Neuronal stem cell (in vitro differentiated cells): ENCODE results near the gene CACTIN.

Experiments
- DNase-seq: peaks from one replicate; pipeline ENCODE4 v3.0.0-alpha.2; 2013; ENCODE audit warnings: low spot score
- H2AFZ ChIP-seq: one replicate; pipeline ENCODE4 v1.6.1; 2013; ENCODE audit warnings: mild to moderate bottlenecking, low read length, inconsistent platforms
- H2AK5ac ChIP-seq: 2 replicates; pipeline ENCODE4 v1.6.1; 2013; ENCODE audit warnings: low read depth, mild to moderate bottlenecking, inconsistent platforms, low read length, moderate library complexity, mixed read lengths
- H2BK120ac ChIP-seq: 2 replicates; pipeline ENCODE4 v1.6.1; 2013; ENCODE audit warnings: low read depth, mild to moderate bottlenecking, inconsistent platforms, low read length, moderate library complexity, mixed read lengths
- H2BK12ac ChIP-seq: one replicate; pipeline ENCODE4 v1.6.1; 2013; ENCODE audit warnings: low read length, inconsistent platforms
- H2BK15ac ChIP-seq: 2 replicates; pipeline ENCODE4 v1.6.1; 2013; ENCODE audit warnings: mild to moderate bottlenecking, low read length, inconsistent platforms, mixed read lengths
- H2BK5ac ChIP-seq: one replicate; pipeline ENCODE4 v1.6.1; 2013; ENCODE audit warnings: inconsistent platforms, mild to moderate bottlenecking, low read length, moderate library complexity
- H3K14ac ChIP-seq: one replicate; pipeline ENCODE4 v1.6.1; 2013; ENCODE audit warnings: low read length, inconsistent platforms
- H3K18ac ChIP-seq: 2 replicates; pipeline ENCODE4 v1.6.1; 2013; ENCODE audit warnings: low read length, inconsistent platforms
- H3K23ac ChIP-seq: 2 replicates; pipeline ENCODE4 v1.6.1; 2013; ENCODE audit warnings: low read depth, mild to moderate bottlenecking, mixed read lengths, low read length, inconsistent platforms; ENCODE audit not compliant: poor library complexity
- H3K27ac ChIP-seq: replicated peaks from 3 replicates; pipeline ENCODE4 v1.5.1; 2013; ENCODE audit warnings: low read length, inconsistent platforms
- H3K27me3 ChIP-seq, 3 experiments: 2 replicates each; pipeline ENCODE4 v1.6.1; 2013; ENCODE audit warnings: low read length in 3 of 3, mild to moderate bottlenecking in 2 of 3, inconsistent platforms in 1 of 3, low read depth in 1 of 3, mixed read lengths in 1 of 3, moderate library complexity in 1 of 3; ENCODE audit not compliant: control insufficient read depth in 3 of 3, insufficient read depth in 3 of 3
- H3K36me3 ChIP-seq, 2 donors: replicated peaks in 1 of 2; 2 replicates each; pipeline ENCODE4 v1.6.1; 2013; ENCODE audit warnings: low read length in 2 of 2; ENCODE audit not compliant: control insufficient read depth in 2 of 2, insufficient read depth in 2 of 2
- H3K4ac ChIP-seq: 2 replicates; pipeline ENCODE4 v1.6.1; 2013; ENCODE audit warnings: inconsistent platforms, mild to moderate bottlenecking, low read length, moderate library complexity
- H3K4me1 ChIP-seq, 2 donors: 1 replicate in 1 of 2; 2 replicates in 1 of 2; pipeline ENCODE4 v1.6.1; 2013; ENCODE audit warnings: low read length in 2 of 2, low read depth in 1 of 2; ENCODE audit not compliant: control insufficient read depth in 2 of 2, insufficient read depth in 1 of 2
- H3K4me2 ChIP-seq: one replicate; pipeline ENCODE4 v1.6.1; 2013; ENCODE audit warnings: mild to moderate bottlenecking, low read length, inconsistent platforms; ENCODE audit not compliant: insufficient read depth, poor library complexity, severe bottlenecking
- H3K4me3 ChIP-seq, 2 donors: 2 replicates each; pipeline ENCODE4 v1.5.1; 2013; ENCODE audit warnings: low read length in 2 of 2, mild to moderate bottlenecking in 2 of 2, inconsistent platforms in 1 of 2, moderate library complexity in 1 of 2
- H3K79me1 ChIP-seq: one replicate; pipeline ENCODE4 v1.6.1; 2013; ENCODE audit warnings: low read depth, mild to moderate bottlenecking, inconsistent platforms, low read length, moderate library complexity
- H3K9ac ChIP-seq: one replicate; pipeline ENCODE4 v1.6.1; 2013; ENCODE audit warnings: mild to moderate bottlenecking, low read depth, low read length, inconsistent platforms; ENCODE audit not compliant: poor library complexity
- H3K9me3 ChIP-seq, 2 donors: replicated peaks in 1 of 2; 2 replicates each; pipeline versions ENCODE3 to v1.6.1; 2013; ENCODE audit warnings: low read length in 2 of 2, mild to moderate bottlenecking in 2 of 2, inconsistent platforms in 1 of 2, low read depth in 1 of 2, mixed read lengths in 1 of 2, moderate library complexity in 1 of 2; ENCODE audit not compliant: control insufficient read depth in 2 of 2, insufficient read depth in 1 of 2
- H4K8ac ChIP-seq: one replicate; pipeline ENCODE4 v1.6.1; 2013; ENCODE audit warnings: low read depth, mild to moderate bottlenecking, inconsistent platforms, low read length, moderate library complexity
- H4K91ac ChIP-seq: one replicate; pipeline ENCODE4 v1.6.1; 2013; ENCODE audit warnings: low read length, low read depth, mild to moderate bottlenecking, inconsistent platforms; ENCODE audit not compliant: poor library complexity
- WGBS, 2 donors: extraction: QIAGEN DNeasy Blood & Tissue Kit; methylation state at CpG; one replicate each; pipeline ENCODE4 v1.1.7; 2013; ENCODE audit warnings: missing lambda C conversion rate in 2 of 2, mixed read lengths in 1 of 2; ENCODE audit not compliant: insufficient read length in 2 of 2, insufficient replicate concordance in 1 of 2; ENCODE audit errors: extremely low coverage in 2 of 2; 5-methylcytosine and 5-hydroxymethylcytosine counted together

The CACTIN gene

DNA sequence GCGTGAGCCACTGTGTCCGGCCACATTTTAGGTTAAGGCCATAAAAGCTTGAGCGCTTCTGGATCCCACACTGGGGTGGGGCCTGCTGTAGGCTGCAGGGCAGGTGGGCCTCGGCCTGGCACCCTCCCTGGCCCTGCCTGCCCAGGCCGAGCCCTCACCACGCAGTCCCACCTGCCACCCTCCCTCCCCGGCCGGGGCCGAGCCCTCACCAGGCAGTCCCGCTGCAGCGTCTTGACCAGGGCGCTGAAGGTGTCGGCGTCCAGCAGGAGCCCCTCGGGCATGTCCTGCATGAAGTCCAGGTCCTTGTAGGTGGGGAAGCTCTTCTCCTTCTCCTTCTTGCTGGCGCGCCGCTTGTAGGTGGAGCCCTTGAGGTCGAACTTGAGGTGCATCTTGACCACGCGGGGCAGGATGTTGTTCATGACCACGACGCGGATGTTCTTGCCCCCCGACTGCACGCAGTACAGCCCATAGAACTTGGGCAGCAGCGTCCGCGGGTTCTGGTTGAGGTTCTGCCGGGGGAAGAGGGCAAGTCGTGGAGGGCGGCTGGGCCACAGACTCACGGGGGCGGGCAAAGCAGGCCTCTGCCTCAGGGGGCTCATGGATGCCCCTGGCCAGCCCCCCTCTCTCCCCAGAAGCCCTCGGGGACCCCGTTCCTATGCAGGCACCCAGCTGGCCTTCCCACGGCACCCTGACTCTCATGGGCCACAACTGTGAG is 26.6 kb upstream of the CACTIN start:
- no peaks in the 10 kb centered on the region for H3K4me1 ChIP-seq
- H2AK5ac ChIP-seq = no peak overlapping the region
- H2BK12ac ChIP-seq = no peak overlapping the region
- H3K27ac ChIP-seq = no peak overlapping the region
- peaks cover 0 to 4% of the 10 kb centered on the region in 2 donors for H3K9me3 ChIP-seq
- no peak overlapping the region for H3K4me2 ChIP-seq
- H2BK120ac ChIP-seq = no peak overlapping the region
- no peak overlapping the region for H2BK15ac ChIP-seq
- H3K36me3 ChIP-seq = peaks cover 35 to 61% of the 10 kb centered on the region in 2 donors
- no peak overlapping the region for H3K4me3 ChIP-seq
- peak overlapping the region; percentile 55 for H3K23ac ChIP-seq
- H3K4ac ChIP-seq = no peak overlapping the region
- H2AFZ ChIP-seq = no peak overlapping the region
- no peak overlapping the region for H4K91ac ChIP-seq
- no peak for DNase-seq
- peak overlapping the region; percentile 70 for H3K9ac ChIP-seq
- H3K79me1 ChIP-seq = peaks cover 6% of the 10 kb centered on the region
- no peak overlapping the region for H3K18ac ChIP-seq
- H4K8ac ChIP-seq = no peak overlapping the region
- H2BK5ac ChIP-seq = no peak overlapping the region
- no peak overlapping the region for H3K14ac ChIP-seq
- H3K27me3 ChIP-seq = no peaks in the 10 kb centered on the region
- no CpG with 5 or more reads among the region's 37 CpGs for WGBS, 2 donors

DNA sequence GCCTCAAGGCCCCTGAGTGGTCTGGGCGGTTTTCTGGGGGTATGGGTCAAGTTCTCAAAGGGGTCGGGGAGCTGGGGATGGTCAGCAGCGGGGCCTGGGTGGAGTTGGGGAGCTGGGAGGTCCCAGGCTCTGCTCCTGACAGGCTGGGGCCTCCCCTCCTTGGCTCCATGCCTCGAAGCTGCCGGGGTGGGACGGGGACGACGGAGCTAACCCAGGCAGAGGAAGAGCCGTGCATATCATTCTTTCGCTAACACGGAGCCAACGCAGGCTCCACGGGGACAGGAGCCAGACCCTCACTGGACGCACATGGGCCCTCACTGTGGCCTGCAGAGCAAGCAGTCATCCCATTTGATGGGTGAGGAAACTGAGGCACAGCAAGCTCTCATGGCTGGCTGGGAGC is 25.8 kb upstream of the CACTIN start:
- H3K9ac ChIP-seq = no peak overlapping the region
- H3K14ac ChIP-seq = no peak overlapping the region
- no peaks in the 10 kb centered on the region for H3K4me1 ChIP-seq
- no peak overlapping the region for H3K23ac ChIP-seq
- H3K36me3 ChIP-seq = peaks cover 30 to 57% of the 10 kb centered on the region in 2 donors
- no peak overlapping the region for H3K4ac ChIP-seq
- peaks cover 0 to 4% of the 10 kb centered on the region in 2 donors for H3K9me3 ChIP-seq
- no peak overlapping the region for H3K18ac ChIP-seq
- no peak overlapping the region for H4K8ac ChIP-seq
- H2BK120ac ChIP-seq = no peak overlapping the region
- WGBS, 2 donors = no CpG with 5 or more reads among the region's 14 CpGs
- no peak for DNase-seq
- H2BK12ac ChIP-seq = no peak overlapping the region
- H2AK5ac ChIP-seq = no peak overlapping the region
- no peak overlapping the region for H2BK15ac ChIP-seq
- no peak overlapping the region for H4K91ac ChIP-seq
- no peak overlapping the region for H3K4me3 ChIP-seq
- no peaks in the 10 kb centered on the region for H3K27me3 ChIP-seq
- no peak overlapping the region for H2AFZ ChIP-seq
- H3K79me1 ChIP-seq = peaks cover 6% of the 10 kb centered on the region
- no peak overlapping the region for H3K4me2 ChIP-seq
- H3K27ac ChIP-seq = no peak overlapping the region
- H2BK5ac ChIP-seq = no peak overlapping the region

DNA sequence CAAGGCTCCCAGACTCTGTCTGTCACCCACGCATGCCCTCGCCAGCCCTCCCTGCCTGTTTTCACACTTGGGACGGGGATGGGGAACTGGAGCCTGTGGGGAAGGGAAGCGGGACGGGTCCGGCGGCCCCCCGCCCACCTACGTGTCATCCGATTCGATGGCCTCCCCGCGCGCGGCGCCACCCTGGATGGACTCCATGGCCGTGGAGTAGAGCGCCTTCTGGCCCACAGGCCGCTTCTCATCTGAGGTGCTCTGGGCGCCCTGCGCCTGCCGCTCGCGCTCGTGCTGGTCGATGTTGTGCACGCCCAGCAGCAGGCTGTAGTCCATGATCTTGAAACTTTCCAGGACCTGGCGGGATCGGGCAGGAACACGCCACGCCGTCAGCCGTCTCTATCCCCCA is 25.1 kb upstream of the CACTIN start:
- peak overlapping the region; percentile 66 for H2BK5ac ChIP-seq
- WGBS, 2 donors = no CpG with 5 or more reads among the region's 33 CpGs
- no peak overlapping the region for H4K91ac ChIP-seq
- H3K9ac ChIP-seq = no peak overlapping the region
- no peak overlapping the region for H2BK120ac ChIP-seq
- H2BK12ac ChIP-seq = no peak overlapping the region
- no peak overlapping the region for H4K8ac ChIP-seq
- no peak overlapping the region for H3K27ac ChIP-seq
- H2BK15ac ChIP-seq = no peak overlapping the region
- H3K18ac ChIP-seq = no peak overlapping the region
- no peak overlapping the region for H3K4me3 ChIP-seq
- no peak overlapping the region for H2AK5ac ChIP-seq
- no peak overlapping the region for H3K23ac ChIP-seq
- H3K4ac ChIP-seq = no peak overlapping the region
- no peaks in the 10 kb centered on the region for H3K9me3 ChIP-seq
- DNase-seq = no peak
- H3K4me2 ChIP-seq = no peak overlapping the region
- no peaks in the 10 kb centered on the region for H3K4me1 ChIP-seq
- no peak overlapping the region for H2AFZ ChIP-seq
- no peak overlapping the region for H3K14ac ChIP-seq
- peaks cover 6% of the 10 kb centered on the region for H3K79me1 ChIP-seq
- H3K36me3 ChIP-seq = peaks cover 24 to 51% of the 10 kb centered on the region in 2 donors
- H3K27me3 ChIP-seq = no peaks in the 10 kb centered on the region

DNA sequence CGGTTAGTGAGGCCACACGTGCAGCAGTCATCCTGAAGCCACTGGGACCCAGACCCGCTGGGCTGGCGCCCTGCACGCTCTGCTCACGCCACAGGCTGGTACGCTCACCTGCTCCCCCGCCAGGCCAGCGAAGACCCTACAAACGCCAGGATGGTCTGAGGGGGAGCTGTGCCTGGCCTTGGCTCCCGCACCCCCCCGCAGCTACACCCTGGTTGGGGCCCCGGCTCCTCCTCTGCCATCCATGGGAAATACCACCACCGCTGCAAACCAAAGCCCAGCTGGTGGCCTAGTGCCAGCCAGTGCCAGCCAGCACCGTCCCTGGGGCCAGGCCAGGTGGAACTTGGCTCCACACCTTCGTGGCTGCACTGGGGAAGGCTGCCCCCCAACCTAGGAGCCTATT is 23.3 kb upstream of the CACTIN start:
- H2BK120ac ChIP-seq = no peak overlapping the region
- no peaks in the 10 kb centered on the region for H3K27me3 ChIP-seq
- H3K9me3 ChIP-seq = no peaks in the 10 kb centered on the region
- no peak overlapping the region for H3K18ac ChIP-seq
- DNase-seq = no peak
- no peak overlapping the region for H3K27ac ChIP-seq
- H3K23ac ChIP-seq = no peak overlapping the region
- no peak overlapping the region for H2BK12ac ChIP-seq
- H2BK15ac ChIP-seq = no peak overlapping the region
- H3K4ac ChIP-seq = no peak overlapping the region
- H3K4me3 ChIP-seq = no peak overlapping the region
- no peak overlapping the region for H3K9ac ChIP-seq
- WGBS, 2 donors = no CpG with 5 or more reads among the region's 16 CpGs
- H2AFZ ChIP-seq = no peak overlapping the region
- H3K14ac ChIP-seq = peak overlapping the region; percentile 38
- peaks cover 25 to 52% of the 10 kb centered on the region in 2 donors for H3K36me3 ChIP-seq
- no peak overlapping the region for H4K91ac ChIP-seq
- H3K79me1 ChIP-seq = peaks cover 6% of the 10 kb centered on the region
- H3K4me2 ChIP-seq = no peak overlapping the region
- no peaks in the 10 kb centered on the region for H3K4me1 ChIP-seq
- no peak overlapping the region for H2BK5ac ChIP-seq
- peak overlapping the region; percentile 3 for H4K8ac ChIP-seq
- H2AK5ac ChIP-seq = no peak overlapping the region
